Hematopoietic multipotent progenitor cell treated with erythropoietin and hydrocortisone succinate and interleukin-3 and kit ligand, for 17 days (in vitro differentiated cells): ENCODE measurements around the gene PRKCE.
"Not testable (repeated sequence)": the region's sequence is repeated elsewhere in the genome, so short reads cannot be mapped to it uniquely, and the experiment has no call there.

Source experiments
- DNase-seq: peaks from one replicate; pipeline ENCODE4 v3.0.0-alpha.2; 2015; ENCODE audit warnings: low spot score

PRKCE gene

DNA sequence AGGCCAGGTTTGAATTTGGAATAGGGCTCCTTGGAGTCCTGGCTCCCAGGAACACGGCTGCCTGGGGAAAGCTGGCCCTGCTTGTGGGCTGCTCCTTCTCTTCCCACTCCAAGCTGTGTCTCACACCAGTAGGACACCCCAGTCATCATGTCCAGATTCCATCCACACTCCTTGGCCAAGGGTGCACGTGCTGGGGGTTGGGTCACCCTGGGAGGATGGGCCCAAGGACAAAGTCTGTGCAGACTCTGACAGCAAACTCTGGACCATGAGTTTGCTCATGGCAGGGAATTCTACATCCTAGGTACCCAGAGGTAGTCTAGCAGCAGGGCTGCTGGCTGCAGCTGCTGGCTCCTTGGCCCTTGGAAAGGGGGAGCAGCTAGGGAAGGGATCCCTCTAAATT is 543.4 kb downstream of the PRKCE start:
- DNase-seq, result no peak

DNA sequence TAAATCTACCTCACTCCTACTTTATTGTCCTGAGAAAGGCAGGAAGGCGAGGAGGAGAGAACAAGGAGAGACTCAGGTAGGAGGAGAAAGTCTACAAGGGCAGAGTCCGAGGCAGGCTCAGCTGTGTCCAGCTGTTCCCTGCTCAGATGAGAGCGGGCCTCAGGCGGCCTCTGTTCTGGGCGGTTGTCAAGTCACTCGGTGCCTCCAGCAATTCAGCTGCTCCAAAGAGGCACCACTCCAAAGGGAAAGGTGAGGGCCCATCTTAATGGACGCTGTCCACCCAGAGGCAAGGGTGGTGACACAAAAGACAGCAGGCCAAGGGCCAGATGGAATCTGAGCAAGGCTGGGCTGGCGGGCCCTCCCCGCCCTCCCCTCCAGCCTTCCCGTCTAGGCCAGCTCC is 544.3 kb downstream of the PRKCE start:
- no peak for DNase-seq

DNA sequence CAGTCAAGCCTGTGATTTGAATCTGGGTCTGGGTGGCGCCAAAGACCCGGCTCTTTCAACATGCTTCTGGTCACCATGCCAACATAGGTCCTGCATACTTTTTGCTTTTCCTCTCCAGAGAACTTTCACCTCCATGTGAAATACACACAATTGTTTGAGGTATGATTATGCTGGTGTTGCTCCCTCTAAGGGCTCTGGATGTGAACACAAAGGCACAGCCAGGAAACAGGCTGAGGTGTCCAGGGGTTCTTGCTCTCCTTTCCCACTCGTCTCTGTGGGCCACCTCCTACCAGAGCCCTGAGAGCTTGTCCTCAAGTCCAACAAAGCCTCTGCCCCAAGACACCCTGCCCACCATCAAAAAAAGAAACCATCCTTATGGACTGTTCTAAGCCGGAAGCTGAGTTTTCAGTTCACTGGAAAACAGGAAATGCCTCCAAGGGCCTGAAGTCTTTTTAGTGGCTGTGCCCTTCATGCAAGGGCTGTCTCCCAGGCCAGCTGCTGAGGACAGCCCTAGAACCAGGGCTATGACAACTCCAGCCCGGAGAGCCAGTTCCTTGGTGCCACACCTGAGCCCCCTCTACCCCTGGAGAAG is 545.5 kb downstream of the PRKCE start:
- DNase-seq, result no peak

DNA sequence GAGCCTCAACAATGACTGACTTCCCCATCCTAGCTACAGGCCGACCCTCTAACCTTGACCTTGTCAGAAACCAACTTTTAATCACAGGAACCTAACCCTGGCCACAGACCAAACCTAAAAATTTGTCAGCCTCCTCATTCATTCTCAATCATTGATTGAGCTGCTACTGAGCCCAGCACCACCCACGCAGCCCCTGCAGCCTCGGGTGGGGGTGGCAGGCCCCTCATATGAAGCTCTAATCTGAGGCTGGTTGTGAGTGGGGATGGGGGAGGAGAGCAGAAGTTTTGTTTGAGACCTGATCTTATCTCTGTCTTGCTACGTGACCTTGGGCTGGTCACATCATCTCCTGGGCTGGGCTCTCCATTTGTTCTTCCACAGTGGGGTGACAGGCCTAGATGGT is 546.2 kb downstream of the PRKCE start:
- DNase-seq, result no peak

DNA sequence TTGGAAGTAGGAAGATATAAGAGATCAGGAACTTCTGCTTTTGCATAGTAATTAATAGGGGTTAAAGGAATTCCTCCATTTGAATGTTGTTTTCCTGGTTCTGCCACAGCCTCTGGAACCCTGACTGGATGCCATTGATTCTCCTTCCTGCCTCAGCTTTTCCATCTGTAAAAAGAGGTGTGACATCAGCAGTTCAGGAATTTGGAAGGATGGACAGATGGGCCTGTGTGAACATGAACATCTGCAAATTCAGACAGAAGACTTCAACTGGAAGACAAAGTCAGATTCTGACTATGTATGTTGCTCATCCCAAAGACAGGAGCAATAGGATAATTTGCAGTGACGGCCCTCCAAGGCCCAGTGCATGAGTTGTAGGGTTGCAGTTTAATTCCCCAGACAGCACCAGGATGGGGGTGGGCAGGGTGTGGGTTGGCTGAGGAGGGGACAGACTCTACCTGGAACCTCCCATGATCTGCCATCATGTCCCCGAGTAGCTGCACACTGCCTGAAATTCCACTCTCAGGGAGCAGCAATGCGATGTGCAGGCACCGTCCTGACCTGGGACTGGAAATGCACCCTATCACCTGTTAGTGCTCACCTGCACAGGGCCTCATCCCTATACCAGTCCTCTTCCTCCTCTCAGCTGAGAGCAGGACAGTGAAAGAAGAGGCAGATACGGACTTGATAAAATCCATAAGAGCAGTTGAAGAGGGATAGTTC is 546.8 kb downstream of the PRKCE start:
- DNase-seq, result no peak

DNA sequence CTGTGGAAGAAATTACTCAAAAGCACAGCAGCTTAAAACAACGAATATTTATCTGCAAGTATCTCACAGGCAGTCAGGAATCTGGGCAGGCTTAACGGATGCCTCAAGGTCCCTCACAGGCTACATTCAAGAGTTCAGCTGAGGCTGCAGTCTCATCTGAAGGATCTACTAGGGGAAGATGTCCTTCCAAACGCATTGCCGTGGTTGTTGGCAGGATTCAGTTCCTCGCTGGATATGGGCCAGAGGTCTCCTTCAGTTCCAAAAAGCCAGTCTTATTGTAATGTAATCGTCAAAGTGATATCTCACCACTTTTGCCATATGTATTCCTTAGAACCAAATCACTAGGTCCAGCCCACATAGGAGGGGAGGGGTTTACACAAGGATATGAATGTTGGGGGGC is 547.5 kb downstream of the PRKCE start:
- no peak for DNase-seq

DNA sequence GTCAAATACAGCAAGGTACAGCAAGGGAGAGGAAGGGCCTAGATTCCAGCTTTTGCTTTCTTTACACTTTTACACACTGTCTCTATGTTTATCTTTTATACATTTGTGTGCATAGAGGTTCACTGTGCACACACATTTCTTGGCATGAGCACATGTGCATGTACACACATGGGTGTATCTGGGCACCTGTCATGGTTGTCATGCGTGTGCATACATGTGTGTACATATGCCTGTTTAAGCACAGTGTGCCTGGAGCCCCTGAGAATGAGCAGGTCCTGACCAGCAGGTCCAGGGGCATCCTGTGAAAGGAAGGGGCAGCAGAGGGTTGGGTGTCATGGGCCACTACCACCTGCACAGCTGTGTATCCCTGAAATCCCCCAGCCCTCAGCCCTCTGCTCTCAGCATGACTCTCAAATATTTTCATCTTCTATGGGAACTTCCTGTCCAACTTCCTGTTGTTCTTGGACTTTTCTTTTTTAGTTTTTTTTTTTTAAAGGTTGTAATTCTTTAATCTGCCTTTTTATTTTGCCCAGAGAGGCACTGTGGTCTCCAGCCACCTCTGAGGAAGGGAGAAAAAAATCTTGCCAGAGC is 548.7 kb downstream of the PRKCE start:
- DNase-seq, result no peak

DNA sequence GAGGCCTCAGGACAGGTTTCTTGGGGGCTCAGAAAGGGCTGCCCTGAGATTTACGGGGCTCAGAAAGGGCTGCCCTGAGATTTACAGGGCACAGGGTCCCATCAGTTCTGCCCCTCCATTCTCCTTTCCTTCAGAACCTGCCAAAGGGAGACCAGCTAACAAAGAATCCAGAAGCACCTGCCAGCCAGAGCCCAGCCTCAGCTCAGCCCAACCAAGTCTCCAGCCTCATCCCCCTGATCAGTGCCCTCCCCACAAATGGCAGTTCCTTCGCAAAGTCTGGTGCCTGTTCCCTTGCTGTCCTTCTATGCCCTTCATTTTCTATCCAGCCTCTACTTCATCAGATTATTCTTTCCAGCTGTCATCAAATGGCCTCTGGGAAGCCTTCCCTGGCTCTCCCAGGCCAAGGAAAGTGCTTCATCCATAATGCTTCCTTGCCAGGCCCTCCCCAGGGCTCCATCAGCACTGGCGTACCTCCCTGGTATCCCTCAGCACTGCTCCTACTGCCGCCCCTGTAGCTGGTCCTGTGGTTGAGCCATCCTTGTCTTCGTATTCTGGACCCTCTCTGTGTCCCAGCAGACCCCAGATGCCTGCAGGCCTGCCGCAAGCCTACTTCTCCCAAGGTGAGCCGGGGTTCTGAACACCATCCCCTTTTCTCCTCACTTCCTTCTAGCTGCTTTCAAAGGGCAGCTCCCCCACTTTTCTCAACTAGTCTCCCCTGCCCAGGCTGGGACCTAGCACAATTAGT is 549.6 kb downstream of the PRKCE start:
- no peak for DNase-seq

DNA sequence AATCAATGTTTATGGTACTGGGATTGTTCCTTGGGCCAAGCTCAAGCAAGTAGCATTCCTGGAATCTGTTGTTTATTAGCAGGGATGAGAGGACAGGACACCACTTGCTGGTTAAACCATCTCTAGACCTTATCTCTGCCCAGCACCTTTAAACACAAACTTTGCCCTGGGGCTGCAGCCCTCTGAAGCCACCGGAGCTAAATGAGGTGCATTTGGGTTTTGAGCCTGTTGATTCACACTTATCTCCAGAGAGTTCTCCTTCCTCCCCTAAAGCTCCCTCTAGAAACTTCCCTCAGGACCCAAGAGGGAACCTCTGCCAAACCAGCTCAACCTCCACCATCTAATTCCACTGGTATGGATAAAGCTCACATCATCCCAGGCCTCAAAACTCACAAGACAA is 551.0 kb downstream of the PRKCE start:
- DNase-seq, result no peak

DNA sequence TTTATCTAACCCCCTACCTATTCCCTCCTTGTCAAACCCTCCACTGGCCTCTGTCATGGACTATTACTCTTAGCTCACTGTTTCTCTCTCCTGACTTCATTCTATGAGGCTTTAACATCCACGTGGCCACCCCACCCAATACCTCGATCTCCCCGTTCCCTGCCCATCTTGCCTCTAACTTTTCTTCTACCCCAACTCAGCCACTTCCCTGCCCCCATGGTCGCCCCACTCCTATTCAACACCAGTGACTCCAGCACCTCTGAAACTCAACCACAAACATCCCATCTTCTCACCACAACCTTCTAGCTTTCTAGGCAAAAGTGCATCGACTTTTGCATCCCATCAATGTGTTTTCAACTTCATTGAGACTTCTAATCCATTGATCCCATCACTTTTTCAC is 551.5 kb downstream of the PRKCE start:
- no peak for DNase-seq

DNA sequence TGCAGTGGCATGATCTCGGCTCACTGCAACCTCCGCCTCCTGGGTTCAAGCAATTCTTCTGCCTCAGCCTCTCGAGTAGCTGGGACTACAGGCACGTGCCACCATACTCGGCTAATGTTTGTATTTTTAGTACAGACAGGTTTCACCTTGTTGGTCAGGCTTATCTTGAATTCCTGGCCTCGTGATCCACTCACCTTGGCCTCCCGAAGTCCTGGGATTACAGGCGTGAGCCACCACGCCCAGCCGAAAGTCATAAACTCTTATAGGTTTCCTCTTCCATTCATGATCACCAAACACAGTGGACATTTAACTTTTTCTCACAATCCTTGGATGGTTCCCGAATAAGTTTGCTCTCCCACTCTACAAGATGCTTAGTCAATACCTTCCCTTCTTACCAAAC is 552.2 kb downstream of the PRKCE start:
- DNase-seq, result not testable (repeated sequence)

DNA sequence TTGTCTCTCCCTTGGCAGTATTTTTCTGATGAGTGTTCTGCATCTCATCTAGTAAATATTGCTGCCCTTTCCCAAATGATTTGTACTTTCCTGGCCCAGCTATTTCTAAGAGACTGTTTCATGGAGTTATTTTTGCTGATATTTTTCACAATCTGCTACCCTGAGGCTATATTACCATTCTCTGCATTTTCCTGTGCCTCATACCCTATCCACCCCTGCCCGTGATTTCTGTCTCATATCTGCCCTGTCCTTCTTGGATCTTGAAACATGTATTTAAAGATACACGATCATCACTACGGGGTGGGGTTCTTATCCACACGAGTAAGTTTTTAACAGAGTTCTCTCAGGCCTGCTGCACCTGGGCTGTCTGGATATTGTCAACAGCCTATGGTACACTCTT is 556.1 kb downstream of the PRKCE start:
- no peak for DNase-seq

DNA sequence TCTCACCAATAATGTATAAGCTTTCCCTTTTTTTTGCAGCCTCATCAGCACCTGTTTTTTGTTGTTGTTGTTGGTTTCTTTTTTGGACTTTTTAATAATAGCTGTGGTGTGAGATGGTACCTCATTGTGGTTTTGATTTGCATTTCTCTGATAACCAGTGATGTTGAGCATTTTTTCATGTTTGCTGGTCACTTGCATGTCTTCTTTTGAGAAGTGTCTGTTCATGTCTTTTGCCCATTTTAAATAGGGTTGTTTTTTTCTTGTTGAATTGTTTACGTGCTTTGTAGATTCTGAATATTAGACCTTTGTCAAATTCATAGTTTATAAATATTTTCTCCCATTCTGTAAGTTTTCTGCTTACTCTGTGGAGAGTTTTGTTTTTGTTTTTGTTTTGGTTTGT is 557.3 kb downstream of the PRKCE start:
- DNase-seq, result no peak

DNA sequence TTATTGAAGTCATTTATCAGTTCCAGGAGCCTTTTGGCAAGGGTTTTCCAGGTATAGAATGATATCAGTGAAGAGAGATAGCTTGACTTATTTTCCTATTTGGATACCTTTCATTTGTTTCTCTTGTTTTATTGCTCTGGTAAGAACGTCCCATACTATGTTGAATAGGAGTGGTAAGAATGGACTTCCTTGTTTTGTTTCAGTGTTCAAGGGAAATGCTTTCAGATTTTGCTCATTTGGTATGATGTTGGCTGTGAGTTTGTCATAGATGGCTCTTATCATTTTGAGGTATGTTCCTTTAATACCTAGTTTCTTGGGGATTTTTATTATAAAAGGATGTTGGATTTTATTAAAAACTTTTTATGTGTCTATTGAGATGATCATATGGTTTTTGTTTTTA is 558.6 kb downstream of the PRKCE start:
- DNase-seq, result no peak

DNA sequence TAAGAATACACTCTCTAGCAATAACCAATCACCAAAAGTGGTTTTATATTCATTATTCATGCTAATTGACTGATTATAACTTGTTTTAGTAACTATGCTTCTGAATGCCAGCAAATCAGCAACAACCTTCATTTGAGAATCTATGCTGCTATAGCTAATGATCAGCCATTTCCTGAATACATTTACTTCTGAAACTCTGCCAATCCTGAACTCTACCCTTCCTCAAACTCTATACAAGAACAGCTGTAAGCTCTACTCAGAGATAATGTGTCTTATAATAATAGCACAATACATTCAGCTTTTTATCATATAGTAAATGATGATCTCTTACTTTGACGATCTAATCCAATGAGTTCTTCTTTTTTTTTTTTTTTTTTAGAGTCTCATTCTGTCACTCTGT is 560.0 kb downstream of the PRKCE start:
- no peak for DNase-seq

DNA sequence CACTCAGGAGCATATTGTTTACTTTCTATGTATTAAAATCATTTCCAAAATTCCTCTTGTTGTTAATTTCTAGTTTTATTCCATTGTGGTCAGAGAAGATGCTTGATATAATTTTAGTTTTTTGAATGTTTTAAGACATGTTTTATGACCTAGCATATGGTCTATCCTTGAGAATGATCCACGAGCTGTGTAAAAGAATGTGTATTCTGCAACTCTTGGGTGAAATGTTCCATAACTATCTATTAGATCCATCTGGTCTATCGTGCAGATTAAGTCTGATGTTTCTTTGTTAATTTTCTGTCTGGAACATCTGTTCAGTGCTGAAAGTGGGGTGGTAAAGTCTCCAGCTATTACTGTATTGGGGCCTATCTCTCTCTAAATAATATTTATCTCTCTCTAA is 562.4 kb downstream of the PRKCE start:
- DNase-seq, result no peak

DNA sequence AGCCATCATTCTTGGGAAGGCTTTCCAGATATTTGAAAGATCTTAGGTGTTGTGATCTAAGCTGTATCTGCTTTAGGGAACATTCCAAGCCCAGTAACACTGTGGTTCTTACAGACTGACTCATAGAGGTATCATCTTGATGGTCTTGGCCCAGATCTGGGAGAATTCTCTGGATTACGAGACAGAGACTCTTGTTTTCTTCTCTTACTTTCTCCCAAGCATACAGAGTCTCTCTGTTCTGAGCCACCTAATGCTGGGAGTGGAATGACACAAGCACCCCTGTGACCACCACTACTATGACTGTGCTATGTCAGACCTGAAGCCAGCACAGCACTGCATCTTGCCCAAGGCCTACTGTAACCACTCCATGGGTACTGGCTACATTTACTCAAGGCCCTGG is 564.7 kb downstream of the PRKCE start:
- DNase-seq, result no peak

DNA sequence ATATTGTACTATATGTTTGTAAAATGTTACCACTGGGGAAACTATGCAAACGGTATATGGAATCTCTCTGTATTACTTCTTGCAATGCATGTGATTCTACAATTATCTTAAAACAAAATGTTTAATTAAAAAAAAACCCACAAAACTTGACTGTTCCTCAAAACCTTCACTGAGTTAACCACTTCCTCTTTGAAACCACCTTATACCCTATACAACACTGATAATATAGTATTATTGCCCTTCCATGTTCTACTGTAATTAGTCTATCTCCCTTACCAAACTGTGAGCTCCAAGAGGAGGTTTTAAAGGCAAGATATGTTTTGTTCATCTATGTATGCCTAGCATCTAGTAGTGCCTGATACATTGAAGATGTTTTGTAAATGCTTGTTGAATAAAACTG is 572.0 kb downstream of the PRKCE start:
- DNase-seq, result not testable (repeated sequence)

DNA sequence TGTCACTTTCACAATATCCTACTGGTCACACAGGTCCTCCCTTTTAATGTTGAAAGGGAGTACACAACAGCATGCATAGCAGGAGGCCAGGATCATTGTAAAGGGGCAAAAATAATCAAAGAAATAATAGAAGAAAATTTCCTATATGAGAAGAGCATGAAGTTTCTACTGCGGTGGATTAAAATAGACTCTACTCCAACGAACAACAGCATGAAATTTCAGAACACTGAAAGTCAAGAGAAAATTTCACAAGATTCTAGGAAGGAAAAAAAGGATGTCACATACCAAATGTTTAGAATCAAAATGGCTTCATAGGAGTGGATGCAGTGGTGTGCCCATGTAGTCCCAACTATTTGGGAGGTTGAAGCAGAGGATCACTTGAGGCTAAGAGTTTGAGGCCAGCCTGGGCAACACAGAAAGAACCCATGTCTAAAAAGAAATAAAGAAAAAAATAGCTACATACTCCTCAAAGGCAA is 573.7 kb downstream of the PRKCE start:
- no peak for DNase-seq

DNA sequence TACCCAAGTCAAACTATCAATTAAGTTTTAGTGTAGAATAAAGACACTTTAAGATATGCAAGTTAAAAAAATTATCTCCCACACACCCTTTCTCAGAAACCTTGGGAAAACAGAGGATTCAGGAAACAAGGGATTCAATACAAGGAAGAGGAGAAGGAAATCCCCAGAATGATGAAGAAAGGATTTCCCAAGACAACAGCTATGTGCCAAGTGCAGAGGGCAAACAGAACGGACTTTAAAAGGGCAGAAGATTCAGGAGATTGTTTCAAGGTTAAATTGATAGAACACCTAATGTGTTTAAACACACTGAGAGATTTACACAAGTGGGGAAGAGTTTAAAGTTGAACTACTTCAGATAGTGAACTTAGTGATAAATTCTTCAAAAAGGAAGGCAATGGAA is 574.3 kb downstream of the PRKCE start:
- DNase-seq, result no peak

DNA sequence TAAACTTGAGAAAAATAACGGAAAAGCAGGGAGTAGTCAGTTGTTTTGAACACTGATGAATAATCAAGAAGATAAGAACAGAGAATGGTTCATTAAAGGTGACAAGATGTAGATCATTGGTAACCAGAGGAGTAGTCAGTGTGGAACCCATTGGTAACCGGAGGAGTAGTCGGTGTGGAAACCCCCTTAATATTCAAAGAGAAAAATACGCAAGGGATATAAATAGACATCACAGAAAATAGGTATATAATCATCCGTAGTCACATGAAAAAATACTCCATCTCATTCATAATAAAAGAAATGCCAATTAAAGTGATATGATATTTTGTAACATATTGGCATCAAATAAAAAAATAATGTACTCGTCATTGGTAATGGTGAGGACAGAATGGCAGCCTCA is 575.1 kb downstream of the PRKCE start:
- DNase-seq, result no peak

DNA sequence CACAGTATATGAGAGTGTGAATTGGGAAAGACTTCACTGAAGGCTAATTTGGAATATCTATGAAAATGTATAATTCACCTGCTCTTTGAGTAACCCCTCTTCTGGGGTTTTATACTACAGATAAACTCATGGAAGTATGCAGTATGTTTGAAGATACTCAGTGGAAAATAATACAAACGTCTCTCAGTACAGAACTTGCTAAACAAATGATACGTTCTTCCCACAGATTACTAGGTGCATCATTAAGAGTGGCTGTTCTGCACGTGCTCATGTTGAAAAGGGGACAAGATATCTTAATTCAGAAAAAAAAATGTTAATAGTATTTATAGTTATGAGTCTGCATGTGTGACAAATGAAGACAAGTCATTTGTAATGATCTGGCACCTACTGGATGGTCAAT is 575.5 kb downstream of the PRKCE start:
- no peak for DNase-seq

DNA sequence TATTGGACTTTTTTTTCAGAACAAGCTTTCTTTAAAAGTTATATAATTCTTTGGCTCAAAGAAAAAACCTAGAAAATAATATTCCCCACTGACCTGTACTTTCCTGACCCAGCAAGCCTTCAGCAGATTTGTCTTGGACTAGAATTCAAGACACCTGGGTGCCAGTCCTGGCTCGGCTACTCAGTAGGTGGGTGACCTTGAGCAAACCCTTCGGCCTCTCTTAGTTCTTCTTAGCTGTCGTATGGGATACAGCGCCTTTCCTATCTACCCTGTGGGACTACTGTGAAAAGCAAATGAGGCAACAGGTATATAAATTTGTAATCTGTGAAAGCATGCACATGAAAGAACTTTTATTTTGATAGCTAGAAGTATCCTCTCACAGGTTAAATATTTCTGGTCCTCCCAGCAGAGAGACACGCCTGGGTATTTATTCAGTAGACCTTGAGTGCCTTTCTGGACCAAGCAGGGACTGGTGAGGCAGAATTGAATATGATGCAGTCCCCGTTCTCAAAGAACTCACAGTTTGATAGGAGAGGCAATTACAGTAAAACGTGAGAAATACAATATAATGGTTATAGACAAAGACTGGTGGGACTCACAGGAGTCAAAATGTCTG is 576.3 kb downstream of the PRKCE start:
- no peak for DNase-seq
